Lower lobe of right lung (tissue), 2 donors: ENCODE data around the gene SOX6. TPM values are rescaled to one million over a fixed set of nuclear protein-coding genes. Genes with fewer than 3 reads are reported as not detected.

Source experiments
- ATAC-seq, 2 donors: fragments of 200-7000 bp; cut with Tn5 transposase; one replicate each; pipeline ENCODE4 v1.9.1; 2020 to 2022; ENCODE audit warnings: mild to moderate bottlenecking in 2 of 2, moderate library complexity in 2 of 2
- DNase-seq: peaks from one replicate; pipeline ENCODE4 v3.0.0-alpha.2; 2020
- H3K27ac ChIP-seq: fragments of 200-600 bp; one replicate; pipeline ENCODE4 v1.8.0; 2022
- H3K27me3 ChIP-seq: fragments of 200-600 bp; one replicate; pipeline ENCODE4 v1.8.0; 2022; ENCODE audit warnings: low read depth
- H3K36me3 ChIP-seq: fragments of 200-600 bp; one replicate; pipeline ENCODE4 v1.8.0; 2022; ENCODE audit warnings: mild to moderate bottlenecking
- H3K4me1 ChIP-seq: fragments of 200-600 bp; one replicate; pipeline ENCODE4 v1.8.0; 2022
- H3K4me3 ChIP-seq: fragments of 200-600 bp; one replicate; pipeline ENCODE4 v1.8.0; 2022; ENCODE audit warnings: mild to moderate bottlenecking
- H3K9me3 ChIP-seq: fragments of 200-600 bp; one replicate; pipeline ENCODE4 v1.8.0; 2022
- intact Hi-C: fragments of 100-400 bp; cut with DNase I; formaldehyde crosslinking; loops from one replicate; pipeline ENCODE4 v1.11.0; 2022
- total RNA-seq: library from RNA; stranded (reverse); fragmentation: NEBNext Ultra II Directional; extraction: Animal tissue kit (Norgen Biotek cat#: 25700); gene quantifications from one replicate; pipeline ENCODE4 v1.2.1, GENCODE V29; 2021
- TF ChIP-seq, protein P1 (sequence below): fragments of 200-600 bp; IDR thresholded peaks from one replicate; pipeline ENCODE4 v1.8.0; 2022; ENCODE audit warnings: antibody characterized with exemption, mild to moderate bottlenecking
- donor health status: DM: no; HTN: yes; CAD: no; lungs with severe emphysema.

Gene SOX6
- total RNA-seq, 1 donor from 2014 or later, result 4.8 TPM

DNA sequence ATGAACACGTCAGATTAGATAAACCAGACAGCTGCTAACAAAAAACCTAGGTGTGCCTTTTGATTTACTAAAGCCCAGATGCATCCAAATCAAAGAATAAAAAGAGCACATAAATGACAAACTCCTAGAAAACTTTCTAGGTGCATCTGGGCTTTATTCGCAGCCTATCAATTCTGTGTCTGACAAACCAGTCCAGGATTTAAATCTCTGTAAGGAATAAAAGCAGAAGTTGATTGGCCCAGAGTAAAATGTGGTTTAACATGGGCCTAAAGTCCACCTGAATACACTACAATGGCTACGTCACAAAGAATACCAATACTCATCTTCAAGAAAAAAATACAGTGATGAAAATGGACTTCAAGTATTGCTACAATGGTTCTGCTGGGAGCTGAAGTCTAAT is 66.8 kb downstream of the SOX6 start:
- intact Hi-C loops, result no loop called here
- H3K27me3 ChIP-seq, result no peaks in the 10 kb centered on the region
- H3K27ac ChIP-seq, result no peak overlapping the region
- TF ChIP-seq, protein P1, sequence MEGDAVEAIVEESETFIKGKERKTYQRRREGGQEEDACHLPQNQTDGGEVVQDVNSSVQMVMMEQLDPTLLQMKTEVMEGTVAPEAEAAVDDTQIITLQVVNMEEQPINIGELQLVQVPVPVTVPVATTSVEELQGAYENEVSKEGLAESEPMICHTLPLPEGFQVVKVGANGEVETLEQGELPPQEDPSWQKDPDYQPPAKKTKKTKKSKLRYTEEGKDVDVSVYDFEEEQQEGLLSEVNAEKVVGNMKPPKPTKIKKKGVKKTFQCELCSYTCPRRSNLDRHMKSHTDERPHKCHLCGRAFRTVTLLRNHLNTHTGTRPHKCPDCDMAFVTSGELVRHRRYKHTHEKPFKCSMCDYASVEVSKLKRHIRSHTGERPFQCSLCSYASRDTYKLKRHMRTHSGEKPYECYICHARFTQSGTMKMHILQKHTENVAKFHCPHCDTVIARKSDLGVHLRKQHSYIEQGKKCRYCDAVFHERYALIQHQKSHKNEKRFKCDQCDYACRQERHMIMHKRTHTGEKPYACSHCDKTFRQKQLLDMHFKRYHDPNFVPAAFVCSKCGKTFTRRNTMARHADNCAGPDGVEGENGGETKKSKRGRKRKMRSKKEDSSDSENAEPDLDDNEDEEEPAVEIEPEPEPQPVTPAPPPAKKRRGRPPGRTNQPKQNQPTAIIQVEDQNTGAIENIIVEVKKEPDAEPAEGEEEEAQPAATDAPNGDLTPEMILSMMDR, result no peak
- H3K4me3 ChIP-seq, result no peak overlapping the region
- H3K36me3 ChIP-seq, result no peaks in the 10 kb centered on the region
- no peaks in the 10 kb centered on the region for H3K9me3 ChIP-seq
- ATAC-seq (no peak), DNase-seq (no peak)
- H3K4me1 ChIP-seq, result peaks cover 6% of the 10 kb centered on the region

DNA sequence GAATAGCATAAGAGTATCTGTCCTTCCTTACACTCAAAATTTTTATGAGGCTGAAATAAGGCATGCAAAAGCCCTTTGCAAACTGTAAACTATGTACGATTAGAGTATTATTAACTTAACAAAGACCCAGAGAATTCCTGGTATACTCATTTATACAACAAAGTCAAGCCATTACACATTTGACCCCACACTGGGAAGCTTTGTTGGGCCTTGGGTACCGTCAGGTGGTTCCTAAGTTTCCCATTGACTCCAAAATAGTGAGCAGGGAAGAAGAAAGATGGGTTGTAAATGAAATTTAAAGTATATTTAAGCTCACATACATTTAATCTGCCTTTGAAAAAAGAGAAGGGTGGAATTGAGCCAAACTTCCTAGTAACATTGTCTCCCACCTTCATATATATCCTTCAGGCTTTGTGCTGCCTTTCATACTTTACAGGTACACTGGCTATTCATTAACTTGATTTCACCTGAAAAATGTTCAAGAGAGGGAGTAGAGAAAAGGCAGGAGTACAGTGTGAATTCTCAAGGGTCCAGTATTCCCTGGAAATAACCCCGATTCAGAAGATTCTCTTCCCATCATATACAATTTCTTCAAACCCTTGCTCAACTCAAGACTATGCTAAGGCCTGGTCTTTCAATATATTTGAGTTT is 68.6 kb downstream of the SOX6 start:
- TF ChIP-seq, protein P1, result no peak
- intact Hi-C loops, result no loop called here
- no peak overlapping the region for H3K27ac ChIP-seq
- no peak overlapping the region for H3K4me3 ChIP-seq
- H3K4me1 ChIP-seq, result no peaks in the 10 kb centered on the region
- ATAC-seq (no peak), DNase-seq (no peak)
- no peaks in the 10 kb centered on the region for H3K9me3 ChIP-seq
- H3K27me3 ChIP-seq, result no peaks in the 10 kb centered on the region
- H3K36me3 ChIP-seq, result no peaks in the 10 kb centered on the region

DNA sequence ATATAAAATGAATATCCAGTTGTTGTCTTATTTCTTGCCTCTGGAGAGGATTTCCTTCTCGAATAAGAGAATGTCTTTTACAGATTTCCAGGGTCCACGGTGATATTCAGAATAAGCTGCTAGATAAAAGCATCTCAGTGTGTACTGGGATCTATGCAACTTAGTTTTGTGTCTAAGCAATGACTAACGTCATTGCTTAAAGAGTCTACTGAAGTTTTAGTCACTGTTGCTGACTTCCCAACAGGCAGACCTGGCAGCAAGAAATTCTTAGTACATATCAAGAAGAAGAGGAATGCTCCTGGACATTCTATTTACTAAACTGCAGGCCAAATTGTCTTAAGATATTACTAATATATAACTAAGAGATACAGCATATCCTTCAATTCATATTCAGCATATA is 70.3 kb downstream of the SOX6 start:
- intact Hi-C loops, result no loop called here
- DNase-seq, result no peak
- Histone ChIP-seq H3K27me3 (no peaks in the 10 kb centered on the region), H3K4me1 (no peaks in the 10 kb centered on the region), H3K27ac (no peak overlapping the region), H3K36me3 (no peaks in the 10 kb centered on the region), H3K9me3 (no peaks in the 10 kb centered on the region), H3K4me3 (no peak overlapping the region)
- ATAC-seq, result no peak
- TF ChIP-seq, protein P1, result no peak

DNA sequence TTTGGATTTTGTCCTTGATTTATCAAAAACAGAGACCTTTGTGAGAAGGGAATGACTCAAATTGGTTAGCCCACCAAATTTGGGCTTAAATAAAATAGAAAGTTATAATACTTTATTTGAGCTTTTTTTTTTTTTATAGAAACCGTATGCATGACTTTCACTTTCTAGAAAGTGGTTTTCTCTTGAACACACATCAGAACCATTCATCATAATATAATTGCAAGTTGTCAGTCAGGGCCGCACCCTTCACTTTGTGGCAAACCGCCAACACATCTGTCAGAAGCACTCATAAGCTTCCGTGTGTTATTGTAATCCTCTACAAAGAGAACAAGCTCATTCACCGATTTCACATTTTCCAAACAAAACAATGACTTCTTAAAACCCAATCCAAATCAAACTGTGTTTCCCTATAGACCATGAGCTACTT is 76.1 kb downstream of the SOX6 start:
- TF ChIP-seq, protein P1, result no peak
- H3K36me3 ChIP-seq, result no peaks in the 10 kb centered on the region
- intact Hi-C loops, result no loop called here
- no peaks in the 10 kb centered on the region for H3K27me3 ChIP-seq
- no peak overlapping the region for H3K27ac ChIP-seq
- DNase-seq, result peak; percentile 43
- no peak for ATAC-seq
- no peaks in the 10 kb centered on the region for H3K9me3 ChIP-seq
- H3K4me1 ChIP-seq, result no peaks in the 10 kb centered on the region
- no peak overlapping the region for H3K4me3 ChIP-seq

DNA sequence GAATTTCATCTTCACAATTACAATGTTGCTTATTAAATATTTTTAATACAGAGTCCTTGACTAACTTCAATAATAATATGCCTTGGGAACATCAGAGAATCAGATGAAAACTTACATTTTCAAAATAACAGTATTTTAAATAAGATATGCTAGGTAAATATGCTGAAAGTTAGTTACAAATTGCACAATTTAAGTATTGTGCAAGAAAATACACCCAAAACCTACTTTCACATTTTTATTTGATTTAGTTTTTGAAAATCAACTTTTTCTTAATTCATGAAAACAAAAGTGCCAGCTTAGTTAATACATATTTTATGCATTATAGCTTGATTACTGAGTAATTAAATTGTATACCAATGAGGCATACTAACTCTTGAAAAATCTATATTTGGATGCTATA is 76.8 kb downstream of the SOX6 start:
- Histone ChIP-seq H3K4me3 (no peak overlapping the region), H3K4me1 (no peaks in the 10 kb centered on the region), H3K36me3 (no peaks in the 10 kb centered on the region), H3K27me3 (no peaks in the 10 kb centered on the region), H3K27ac (no peak overlapping the region), H3K9me3 (no peaks in the 10 kb centered on the region)
- TF ChIP-seq, protein P1, result no peak
- intact Hi-C loops, result no loop called here
- ATAC-seq (no peak), DNase-seq (no peak)
